ENCODE measurements around the gene ADAM30.

ADAM30 gene

GRCh38 chr1:119906927-119907652 lies 10.8 kb upstream of the ADAM30 start:
- no peak for DNase-seq

DNA sequence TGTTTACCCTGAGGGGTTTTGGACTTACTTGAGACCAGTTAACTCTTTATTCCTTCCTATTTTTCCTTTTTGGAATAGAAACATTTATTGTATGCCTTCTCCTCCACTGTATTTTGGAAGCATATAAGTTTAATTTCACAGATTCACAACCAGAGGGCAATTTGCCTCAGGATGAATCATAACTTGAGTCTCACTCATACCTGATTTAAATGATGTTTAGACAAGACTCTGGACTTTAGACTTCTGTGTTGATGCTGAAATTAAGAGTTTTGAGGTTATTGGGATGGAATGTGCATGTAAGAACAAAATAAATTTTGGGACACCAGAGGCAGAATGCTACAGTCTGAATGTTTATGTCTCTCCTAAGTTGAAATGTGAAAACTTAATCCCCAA lies 7.1 kb upstream of the ADAM30 start:
- DNase-seq = peak; percentile 14

- DNase-seq = no peak
Measured at GRCh38 chr1:119902775-119903442, 6.6 kb upstream of the ADAM30 start.

DNA sequence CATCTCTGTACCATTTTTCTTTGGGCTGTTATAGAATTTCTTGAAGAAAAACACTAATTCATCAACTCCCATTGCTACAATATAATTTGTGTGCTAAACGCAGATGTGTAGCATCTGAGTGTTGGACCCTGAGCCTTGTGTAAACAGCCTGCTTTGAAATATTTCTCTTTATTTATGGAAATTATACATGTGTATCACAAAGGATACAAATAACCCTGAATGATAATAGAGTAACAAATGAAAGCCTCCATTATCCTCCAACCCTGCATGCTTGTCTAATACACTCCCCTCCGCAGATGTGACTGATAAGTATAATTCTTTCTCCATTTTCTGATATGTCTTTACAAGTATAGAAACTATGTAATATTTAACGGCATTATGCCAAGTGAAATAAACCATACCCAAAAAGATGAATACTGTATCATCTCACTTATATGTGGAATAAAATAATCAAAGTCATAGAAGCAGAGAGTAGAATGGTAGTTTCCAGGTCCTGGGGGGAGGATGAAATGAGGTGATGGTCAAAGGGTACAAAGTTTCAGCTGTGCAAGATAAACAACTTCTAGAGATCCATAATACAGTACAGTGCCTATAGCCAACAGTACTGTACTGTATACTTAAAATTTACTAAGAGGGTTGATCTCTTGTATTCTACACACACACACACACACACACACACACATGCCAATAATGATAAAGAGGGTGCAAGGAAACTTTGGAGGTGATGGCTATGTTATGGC lies 2.8 kb upstream of the ADAM30 start:
- DNase-seq = no peak

- no peak for DNase-seq
Measured at GRCh38 chr1:119898530-119898929, 2.2 kb upstream of the ADAM30 start.

- no peak for DNase-seq
Measured at GRCh38 chr1:119895102-119895501, 1.2 kb downstream of the ADAM30 start.

DNA sequence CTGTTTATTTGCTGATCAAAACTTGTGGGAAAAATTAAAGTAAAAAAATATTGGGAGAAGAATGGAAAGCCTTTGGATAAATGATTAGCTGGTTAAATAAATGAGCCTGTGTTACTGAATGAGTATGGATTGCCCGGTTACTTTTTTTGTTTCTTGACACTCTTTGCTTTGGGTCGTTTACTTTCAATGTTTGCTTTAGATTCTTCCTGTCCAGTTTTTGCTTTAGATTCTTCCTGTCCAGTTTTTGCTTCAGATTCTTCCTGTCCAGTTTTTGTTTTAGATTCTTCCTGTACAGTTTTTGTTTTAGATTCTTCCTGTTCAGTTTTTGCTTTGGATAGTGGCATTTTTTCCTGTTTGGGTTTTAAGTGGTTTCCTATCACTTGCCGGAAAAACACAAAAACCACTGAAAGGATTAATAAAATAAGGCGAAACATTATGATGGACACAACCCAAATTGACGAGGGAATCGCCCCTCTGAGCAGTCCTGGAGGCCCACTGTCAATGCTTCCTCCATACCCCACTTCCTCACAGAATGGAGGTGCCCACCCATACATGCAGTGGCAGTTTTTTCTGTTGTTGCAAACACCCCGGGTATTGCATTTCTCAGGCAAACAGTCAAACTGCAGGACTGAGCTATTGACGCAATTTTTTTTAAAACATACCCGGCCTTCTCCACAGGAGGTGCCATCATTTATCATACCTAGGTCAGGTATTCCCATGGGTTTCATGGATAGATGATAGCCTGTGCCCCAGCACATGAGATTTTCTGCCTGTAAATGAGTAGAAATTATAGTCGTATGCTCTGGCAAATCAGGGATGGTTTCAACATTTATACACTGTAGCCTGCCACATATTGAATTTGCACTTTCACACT lies 2.3 kb downstream of the ADAM30 start:
- DNase-seq = no peak

DNA sequence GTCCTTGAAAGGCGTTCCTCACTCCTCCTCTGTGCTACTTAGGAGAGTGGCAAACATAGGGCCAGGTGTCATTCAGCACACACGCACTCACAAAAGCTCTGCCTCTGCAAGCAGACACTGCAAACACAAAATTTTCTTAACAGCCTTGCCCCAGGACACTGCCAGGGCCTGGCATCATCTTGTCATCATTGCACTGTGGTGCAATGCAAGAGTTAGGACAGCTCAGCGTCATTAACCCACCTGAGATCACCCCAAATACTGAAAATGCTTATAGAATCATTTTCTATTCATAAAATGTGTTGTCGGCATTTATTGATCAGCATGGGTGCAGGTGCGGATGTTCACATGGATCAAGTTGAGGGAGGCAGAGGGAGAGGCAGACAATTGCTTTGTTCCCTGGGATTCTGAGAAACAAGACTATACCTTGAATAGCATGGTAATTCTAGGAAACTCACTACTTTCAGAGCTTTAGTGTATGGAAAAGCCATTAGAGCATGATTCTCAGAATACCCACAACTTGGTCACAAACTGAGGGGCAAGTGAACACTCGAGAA lies 3.0 kb downstream of the ADAM30 start:
- no peak for DNase-seq

DNA sequence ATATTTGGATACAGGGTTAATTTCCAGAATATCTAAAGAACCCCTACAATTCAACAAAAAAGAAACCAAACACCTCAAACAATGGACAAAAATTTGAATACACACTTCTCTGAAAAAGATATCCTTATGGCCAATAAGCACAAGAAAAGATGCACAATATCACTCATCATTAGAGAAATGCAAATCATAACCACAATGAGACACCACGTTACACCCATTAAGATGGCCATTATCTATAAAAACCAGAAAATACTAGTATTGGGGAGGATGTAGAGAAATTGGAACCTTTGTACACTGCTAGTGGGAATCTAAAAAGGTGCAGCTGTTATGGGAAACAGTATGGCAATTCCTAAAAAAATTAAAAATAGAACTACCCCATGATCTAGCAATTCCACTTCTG lies 4.9 kb downstream of the ADAM30 start:
- no peak for DNase-seq

DNA sequence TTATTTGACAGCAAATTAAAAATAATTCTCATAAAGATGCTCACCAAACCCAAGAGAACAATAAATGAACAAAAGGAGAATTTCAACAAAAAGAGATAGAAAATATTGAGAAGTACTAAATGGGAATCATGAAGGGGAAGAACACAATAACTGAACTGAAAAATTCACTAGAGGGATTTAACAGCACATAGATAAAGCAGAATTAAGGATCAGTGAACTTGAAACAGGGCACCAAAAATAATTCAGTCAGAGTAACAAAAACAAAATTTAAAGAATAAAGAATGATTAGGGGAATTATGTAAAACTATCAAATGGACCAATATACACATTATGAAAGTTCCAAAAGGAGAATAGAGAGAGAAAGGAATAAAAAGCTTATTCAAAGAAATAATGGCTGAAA lies 7.8 kb downstream of the ADAM30 start:
- DNase-seq = no peak

GRCh38 chr1:119887427-119887826 lies 8.9 kb downstream of the ADAM30 start:
- DNase-seq = no peak

DNA sequence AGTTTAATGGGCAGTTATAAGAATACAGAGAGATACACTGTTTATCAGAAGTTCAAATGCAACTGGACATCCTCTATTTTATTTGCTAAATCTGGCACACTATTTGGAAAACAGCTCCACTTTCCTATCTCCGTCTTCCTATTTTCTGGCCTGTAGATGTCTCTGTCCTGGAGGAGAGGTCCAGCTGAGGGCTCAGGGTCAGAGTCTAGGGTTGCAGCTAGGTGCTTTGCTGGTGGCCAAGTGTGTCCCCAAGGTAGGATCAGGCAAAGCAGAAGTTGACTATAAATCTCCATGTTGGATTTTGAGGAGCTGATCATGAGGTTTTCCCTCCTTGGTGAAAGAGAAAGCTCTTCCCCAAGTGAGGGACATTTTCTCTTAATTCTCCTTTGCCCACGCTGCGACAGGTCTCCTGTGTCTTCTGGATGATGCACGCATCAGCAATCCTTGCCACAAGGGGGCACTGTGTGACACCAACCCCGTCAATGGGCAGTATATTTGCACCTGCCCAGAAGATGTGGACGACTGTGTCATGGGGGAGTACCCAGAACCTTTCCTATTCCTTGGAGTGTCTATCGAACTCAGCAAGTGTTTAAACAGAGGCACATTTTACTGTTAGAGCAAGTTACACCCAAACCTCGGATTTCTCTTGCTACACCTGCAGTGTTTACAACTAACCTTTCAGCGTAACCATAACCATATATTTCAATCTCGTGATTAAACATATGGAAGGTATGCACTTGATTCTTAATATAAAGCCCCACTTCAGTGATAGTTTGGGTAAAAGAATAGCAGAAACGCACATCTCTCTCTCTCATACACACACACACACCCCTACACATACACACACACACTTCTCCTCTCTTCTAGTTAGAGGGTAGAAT lies 10.2 kb downstream of the ADAM30 start:
- DNase-seq = peak; percentile 46

DNA sequence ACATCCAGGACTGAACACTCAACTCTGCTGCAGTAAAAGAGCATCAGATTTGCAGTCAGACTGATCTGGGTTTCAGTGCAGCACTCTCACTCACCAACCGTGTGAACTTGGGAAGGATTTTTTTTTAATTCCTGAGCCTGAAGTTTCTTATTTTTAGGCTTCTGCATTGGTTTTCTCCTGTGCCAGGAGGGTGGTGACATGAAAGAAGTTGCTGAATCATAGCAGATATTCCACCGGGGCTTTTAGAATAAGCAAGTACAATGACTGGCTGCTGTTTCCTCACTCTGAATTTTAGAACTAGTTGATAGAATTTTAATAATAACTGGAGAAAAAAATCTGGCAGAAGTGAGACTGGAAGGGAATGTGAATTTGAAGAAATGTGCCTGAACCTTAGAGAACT lies 11.6 kb downstream of the ADAM30 start:
- DNase-seq = peak; percentile 22

DNA sequence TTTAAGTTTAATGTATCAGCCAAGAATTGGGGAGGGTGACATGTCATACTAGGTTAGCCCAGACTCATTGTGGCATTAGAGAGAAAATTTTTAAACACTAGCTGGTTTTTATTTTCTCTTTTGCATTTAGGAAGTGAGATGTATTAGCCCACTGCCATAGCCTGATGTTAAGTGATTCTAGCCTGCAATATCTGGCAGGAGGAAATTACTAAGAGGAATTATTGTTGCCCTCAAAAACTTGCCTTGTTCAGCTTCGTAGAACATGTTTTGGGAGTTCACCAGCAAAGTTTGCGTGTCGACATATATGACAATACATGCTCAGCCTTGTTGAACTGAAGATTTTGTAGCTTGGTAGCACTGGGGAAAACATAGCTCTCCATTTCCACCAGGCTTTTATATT lies 12.5 kb downstream of the ADAM30 start:
- no peak for DNase-seq

- no peak for DNase-seq
Measured at GRCh38 chr1:119882132-119883049, 13.9 kb downstream of the ADAM30 start.

GRCh38 chr1:119879510-119880434 lies 16.5 kb downstream of the ADAM30 start:
- no peak for DNase-seq

GRCh38 chr1:119878171-119878570 lies 18.1 kb downstream of the ADAM30 start:
- DNase-seq = no peak

- DNase-seq = no peak
Measured at GRCh38 chr1:119874186-119874585, 22.1 kb downstream of the ADAM30 start.

All from fibroblast of skin of right biceps (primary cell).